Nephron (organoid): ENCODE measurements around the gene PYGO2.
"Not testable (repeated sequence)": the region's sequence is repeated elsewhere in the genome, so short reads cannot be mapped to it uniquely, and the experiment has no call there.

Experiments
- H3K27ac Mint-ChIP-seq, 3 experiments: 2 replicates each; pipeline ENCODE4 v1.8.0; 2020; ENCODE audit warnings: mixed read lengths in 3 of 3, mild to moderate bottlenecking in 2 of 3, moderate library complexity in 1 of 3
- H3K27me3 Mint-ChIP-seq: 2 replicates; pipeline ENCODE4 v1.8.0; 2021; ENCODE audit warnings: low read depth, mild to moderate bottlenecking, moderate library complexity, mixed read lengths
- H3K36me3 Mint-ChIP-seq: 2 replicates; pipeline ENCODE4 v1.8.0; 2020; ENCODE audit warnings: low read depth, mixed read lengths
- H3K4me1 Mint-ChIP-seq: 2 replicates; pipeline ENCODE4 v1.8.0; 2020; ENCODE audit warnings: mixed read lengths
- H3K4me3 Mint-ChIP-seq, 3 experiments: 2 replicates each; pipeline ENCODE4 v1.8.0; 2020; ENCODE audit warnings: mild to moderate bottlenecking in 3 of 3, mixed read lengths in 3 of 3, moderate library complexity in 2 of 3
- H3K9me3 Mint-ChIP-seq: 2 replicates; pipeline ENCODE4 v1.8.0; 2020; ENCODE audit warnings: mixed read lengths
- TF ChIP-seq, protein P1 (sequence below), 3 experiments: fragments of 200-600 bp; sonication (generic); IDR thresholded peaks; one replicate each; pipeline ENCODE4 v1.5.0; 2021; ENCODE audit warnings: antibody characterized with exemption in 3 of 3; ENCODE audit not compliant: unreplicated experiment in 3 of 3

The PYGO2 gene

DNA sequence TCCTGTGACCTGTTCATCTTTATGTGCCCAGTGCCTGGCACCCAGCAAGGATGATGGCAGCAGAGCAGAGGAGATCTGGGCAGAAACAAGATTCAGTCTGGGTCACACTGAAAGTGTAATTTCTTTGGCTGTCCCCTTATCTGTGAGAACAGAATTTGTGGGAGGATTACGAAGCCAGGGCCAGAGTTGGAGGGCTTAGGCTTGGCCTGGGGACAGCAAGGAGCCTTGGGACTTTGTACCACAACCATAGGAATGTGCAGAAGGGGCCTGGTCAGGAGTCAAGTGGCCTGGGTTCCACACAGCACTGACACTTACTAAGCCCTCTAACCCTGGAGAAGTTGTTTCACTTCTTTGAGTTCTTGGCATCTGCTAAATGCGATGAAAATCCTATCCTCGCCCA lies 37.9 kb downstream of the PYGO2 start:
- Mint-ChIP-seq H3K4me1 (no peaks in the 10 kb centered on the region), H3K36me3 (peaks cover 38% of the 10 kb centered on the region), H3K4me3 (no peak overlapping the region), H3K27ac (no peak overlapping the region), H3K9me3 (no peaks in the 10 kb centered on the region), H3K27me3 (no peaks in the 10 kb centered on the region)
- TF ChIP-seq, protein P1, sequence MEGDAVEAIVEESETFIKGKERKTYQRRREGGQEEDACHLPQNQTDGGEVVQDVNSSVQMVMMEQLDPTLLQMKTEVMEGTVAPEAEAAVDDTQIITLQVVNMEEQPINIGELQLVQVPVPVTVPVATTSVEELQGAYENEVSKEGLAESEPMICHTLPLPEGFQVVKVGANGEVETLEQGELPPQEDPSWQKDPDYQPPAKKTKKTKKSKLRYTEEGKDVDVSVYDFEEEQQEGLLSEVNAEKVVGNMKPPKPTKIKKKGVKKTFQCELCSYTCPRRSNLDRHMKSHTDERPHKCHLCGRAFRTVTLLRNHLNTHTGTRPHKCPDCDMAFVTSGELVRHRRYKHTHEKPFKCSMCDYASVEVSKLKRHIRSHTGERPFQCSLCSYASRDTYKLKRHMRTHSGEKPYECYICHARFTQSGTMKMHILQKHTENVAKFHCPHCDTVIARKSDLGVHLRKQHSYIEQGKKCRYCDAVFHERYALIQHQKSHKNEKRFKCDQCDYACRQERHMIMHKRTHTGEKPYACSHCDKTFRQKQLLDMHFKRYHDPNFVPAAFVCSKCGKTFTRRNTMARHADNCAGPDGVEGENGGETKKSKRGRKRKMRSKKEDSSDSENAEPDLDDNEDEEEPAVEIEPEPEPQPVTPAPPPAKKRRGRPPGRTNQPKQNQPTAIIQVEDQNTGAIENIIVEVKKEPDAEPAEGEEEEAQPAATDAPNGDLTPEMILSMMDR (IDR thresholded peaks at IDR 0.05; ENCODE audit: unreplicated experiment in 3 of 3): no peak

DNA sequence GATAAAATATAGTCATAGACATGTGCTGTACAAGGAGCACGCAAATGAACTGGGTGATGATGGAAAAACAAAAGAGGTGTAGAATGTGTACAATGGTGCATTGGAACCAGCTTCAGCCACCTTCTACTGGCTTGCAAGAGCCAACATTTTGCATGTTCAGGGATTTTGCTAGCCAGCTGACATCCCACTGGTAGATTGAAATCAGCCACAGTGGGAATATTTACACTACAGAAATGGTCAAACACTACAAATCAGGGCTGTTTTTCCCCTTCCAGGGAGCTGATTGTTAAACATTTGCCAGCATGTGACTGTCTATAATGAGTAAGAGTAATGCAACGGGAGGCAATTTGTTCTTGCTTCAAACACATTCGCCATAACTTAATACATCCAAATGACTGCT lies 48.3 kb downstream of the PYGO2 start:
- Mint-ChIP-seq H3K4me3 (no peak overlapping the region), H3K27me3 (peaks cover 6% of the 10 kb centered on the region), H3K36me3 (peaks cover 10% of the 10 kb centered on the region), H3K4me1 (no peaks in the 10 kb centered on the region), H3K27ac (no peak overlapping the region), H3K9me3 (peaks cover 8% of the 10 kb centered on the region)
- TF ChIP-seq, protein P1 (IDR thresholded peaks at IDR 0.05; ENCODE audit: unreplicated experiment in 3 of 3): no peak

DNA sequence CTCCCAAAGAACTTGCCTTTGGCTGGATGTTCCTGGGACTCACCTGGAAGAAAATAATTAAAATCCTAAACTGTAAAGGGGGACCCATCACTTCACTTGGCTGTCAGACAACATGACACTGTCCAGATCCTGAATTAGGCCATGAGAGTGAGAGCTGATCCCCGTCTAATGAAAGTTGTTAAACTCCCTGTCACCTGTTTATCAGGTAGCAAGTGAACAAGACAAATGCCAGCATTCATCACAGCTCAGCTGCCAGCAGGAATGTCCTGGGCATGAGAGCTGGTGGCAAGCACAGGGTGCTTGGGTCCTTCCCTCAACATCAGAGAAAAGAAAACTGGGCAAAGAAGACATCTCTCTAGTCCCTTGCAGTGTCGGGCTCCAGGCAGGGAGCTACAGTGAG lies 48.8 kb downstream of the PYGO2 start:
- peaks cover 10% of the 10 kb centered on the region for H3K36me3 Mint-ChIP-seq
- H3K4me3 Mint-ChIP-seq: no peak overlapping the region
- no peaks in the 10 kb centered on the region for H3K4me1 Mint-ChIP-seq
- peaks cover 7% of the 10 kb centered on the region for H3K27me3 Mint-ChIP-seq
- H3K9me3 Mint-ChIP-seq: peaks cover 10% of the 10 kb centered on the region
- TF ChIP-seq, protein P1 (IDR thresholded peaks at IDR 0.05; ENCODE audit: unreplicated experiment in 3 of 3): no peak
- H3K27ac Mint-ChIP-seq: no peak overlapping the region

DNA sequence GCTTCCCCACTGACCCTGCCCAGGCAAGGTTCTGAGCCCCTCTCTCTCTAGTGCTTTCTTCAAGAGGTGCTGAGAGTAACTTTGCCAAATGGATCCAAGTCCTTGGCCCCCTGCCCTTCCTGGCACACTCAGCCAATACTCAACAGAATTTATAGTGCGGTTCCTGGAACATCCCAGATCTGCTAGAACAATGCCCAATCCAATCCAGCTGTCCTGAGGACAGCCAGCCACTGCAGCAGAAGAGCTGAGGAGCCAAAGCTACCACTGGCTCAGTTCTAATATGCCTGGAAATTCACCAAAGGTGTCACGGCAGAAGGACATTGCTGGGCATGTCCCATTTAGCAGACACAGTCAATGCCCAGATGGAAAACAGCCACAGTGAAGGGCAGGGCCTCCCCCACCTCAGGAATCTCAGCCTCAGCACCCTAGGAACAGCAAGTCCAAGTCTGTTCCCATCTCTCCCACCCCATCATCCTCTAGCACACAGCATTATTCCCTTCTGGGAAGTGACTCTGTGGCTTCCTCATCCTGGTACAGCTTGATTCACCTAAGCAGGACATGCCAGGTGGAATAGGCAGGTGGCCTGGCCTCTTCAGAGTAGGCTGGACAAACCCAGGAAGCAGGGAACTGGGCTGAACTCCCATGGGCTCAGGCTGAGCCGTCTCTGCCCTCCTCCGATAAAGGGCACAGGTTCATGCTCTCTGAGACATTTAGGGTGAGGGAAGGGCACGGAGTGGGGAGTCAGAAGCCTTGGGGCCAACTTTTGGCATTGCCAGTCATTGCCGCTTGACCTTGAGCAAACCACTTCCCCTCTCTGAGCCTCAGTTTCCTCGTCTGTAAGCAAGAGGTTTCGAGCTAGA lies 49.7 kb downstream of the PYGO2 start:
- H3K36me3 Mint-ChIP-seq: peaks cover 8% of the 10 kb centered on the region
- no peak overlapping the region for H3K27ac Mint-ChIP-seq
- no peak overlapping the region for H3K4me3 Mint-ChIP-seq
- no peaks in the 10 kb centered on the region for H3K4me1 Mint-ChIP-seq
- H3K9me3 Mint-ChIP-seq: peaks cover 14% of the 10 kb centered on the region
- H3K27me3 Mint-ChIP-seq: peaks cover 7% of the 10 kb centered on the region
- TF ChIP-seq, protein P1 (IDR thresholded peaks at IDR 0.05; ENCODE audit: unreplicated experiment in 3 of 3): no peak

DNA sequence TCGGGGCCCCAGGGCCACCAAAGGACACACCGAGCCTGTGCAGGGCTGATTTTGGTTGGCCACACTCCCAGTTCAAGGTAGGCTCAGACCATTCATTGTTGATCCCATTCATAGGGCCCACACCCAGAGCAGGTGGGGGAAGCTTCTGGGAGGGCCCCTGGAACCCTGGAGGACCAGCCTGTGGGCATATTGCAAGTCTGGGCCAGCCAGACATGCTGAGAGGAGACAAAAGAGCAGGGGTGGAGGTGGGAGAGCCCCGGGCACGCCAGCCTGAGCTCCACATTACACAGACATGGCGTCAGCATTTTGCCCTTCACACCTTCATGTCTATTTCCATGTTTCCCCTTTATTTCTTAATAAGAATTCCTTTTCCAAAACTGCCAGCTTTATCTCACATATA lies 50.7 kb downstream of the PYGO2 start:
- no peaks in the 10 kb centered on the region for H3K4me1 Mint-ChIP-seq
- no peak overlapping the region for H3K27ac Mint-ChIP-seq
- no peaks in the 10 kb centered on the region for H3K36me3 Mint-ChIP-seq
- TF ChIP-seq, protein P1 (IDR thresholded peaks at IDR 0.05; ENCODE audit: unreplicated experiment in 3 of 3): no peak
- peaks cover 18% of the 10 kb centered on the region for H3K9me3 Mint-ChIP-seq
- no peak overlapping the region for H3K4me3 Mint-ChIP-seq
- H3K27me3 Mint-ChIP-seq: peaks cover 7% of the 10 kb centered on the region

DNA sequence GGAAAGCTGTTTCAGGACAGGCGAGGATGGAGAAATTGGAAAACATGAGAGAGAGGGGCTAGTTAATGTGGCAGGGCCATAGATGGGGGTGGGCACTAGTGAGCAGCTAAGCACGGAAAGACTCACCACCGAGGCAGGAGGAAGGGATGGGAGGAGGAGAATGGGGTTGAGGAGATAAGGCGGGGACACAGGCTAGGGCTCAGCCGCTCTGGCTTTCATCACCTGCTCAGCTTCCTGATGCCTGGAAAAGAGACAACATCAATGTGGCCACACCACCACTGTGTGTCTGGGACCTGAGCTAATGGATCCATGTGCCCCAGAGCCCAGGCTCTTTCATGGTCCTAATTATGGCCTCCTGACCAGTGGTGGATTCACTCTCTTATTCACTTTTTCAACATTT lies 52.6 kb downstream of the PYGO2 start:
- no peak overlapping the region for H3K27ac Mint-ChIP-seq
- H3K27me3 Mint-ChIP-seq: peaks cover 7% of the 10 kb centered on the region
- H3K4me1 Mint-ChIP-seq: no peaks in the 10 kb centered on the region
- peaks cover 18% of the 10 kb centered on the region for H3K9me3 Mint-ChIP-seq
- no peak overlapping the region for H3K4me3 Mint-ChIP-seq
- H3K36me3 Mint-ChIP-seq: no peaks in the 10 kb centered on the region
- TF ChIP-seq, protein P1 (IDR thresholded peaks at IDR 0.05; ENCODE audit: unreplicated experiment in 3 of 3): no peak

DNA sequence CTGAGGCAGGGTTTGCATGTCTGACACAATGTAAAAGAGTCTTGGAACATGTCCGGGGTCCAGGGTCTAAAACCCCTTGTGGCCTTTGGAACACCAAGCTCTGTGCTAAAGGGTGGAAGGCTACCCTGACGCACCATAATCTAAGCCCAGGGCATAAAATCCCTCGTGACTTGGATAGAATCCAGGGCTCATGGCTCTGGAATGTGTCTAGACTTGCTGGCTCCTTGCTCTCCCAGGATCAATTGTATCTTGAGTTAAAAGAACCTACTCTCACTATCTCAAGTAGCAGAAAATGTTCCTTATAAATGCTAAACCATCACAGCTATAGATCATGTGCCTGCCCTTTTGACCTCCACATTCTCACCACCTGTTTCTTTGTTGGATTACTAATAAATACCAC lies 53.5 kb downstream of the PYGO2 start:
- H3K27ac Mint-ChIP-seq, H3K36me3 Mint-ChIP-seq, H3K4me3 Mint-ChIP-seq, H3K4me1 Mint-ChIP-seq, H3K27me3 Mint-ChIP-seq: not testable (repeated sequence)
- peaks cover 18% of the 10 kb centered on the region for H3K9me3 Mint-ChIP-seq
